22Rv1 (cell line): ENCODE data around the gene HPS5.

Experiments
- ZFX ChIP-seq: fragments of 450-650 bp; IDR thresholded peaks from 2 replicates; pipeline ENCODE4 v1.6.1; 2017; ENCODE audit warnings: antibody characterized with exemption, borderline replicate concordance
- TF ChIP-seq, protein P1 (sequence below): fragments of 450-650 bp; IDR thresholded peaks from 2 replicates; pipeline ENCODE4 v1.5.1; 2017; ENCODE audit warnings: mild to moderate bottlenecking

DNA sequence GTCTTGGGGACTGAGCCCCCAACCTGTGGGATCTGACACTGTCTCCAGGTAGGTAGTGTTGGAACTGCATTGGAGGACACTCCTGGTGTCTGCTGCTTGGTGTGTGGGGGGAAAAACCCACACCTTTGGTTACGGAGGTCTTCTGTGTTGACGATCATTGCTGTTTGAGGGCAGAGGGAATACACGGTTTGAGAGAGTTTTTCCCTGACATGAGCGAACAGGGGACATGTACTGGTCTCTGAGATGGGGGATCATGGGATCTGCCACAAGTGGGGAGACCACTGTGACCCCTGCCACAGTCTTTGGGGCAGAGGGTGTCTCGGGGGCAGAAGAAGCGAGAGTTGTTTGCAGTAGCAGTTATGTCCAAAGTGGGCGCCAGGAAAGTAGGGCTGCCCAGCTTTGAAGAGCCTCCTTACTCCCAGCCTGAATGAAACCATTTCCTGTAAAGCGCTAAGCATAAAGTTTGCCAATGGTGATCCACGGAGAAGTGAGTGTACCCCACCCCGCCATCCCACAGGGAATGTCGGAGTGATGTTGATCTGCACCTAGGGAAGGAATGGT, 68.1 kb downstream of the HPS5 start:
- TF ChIP-seq, protein P1, sequence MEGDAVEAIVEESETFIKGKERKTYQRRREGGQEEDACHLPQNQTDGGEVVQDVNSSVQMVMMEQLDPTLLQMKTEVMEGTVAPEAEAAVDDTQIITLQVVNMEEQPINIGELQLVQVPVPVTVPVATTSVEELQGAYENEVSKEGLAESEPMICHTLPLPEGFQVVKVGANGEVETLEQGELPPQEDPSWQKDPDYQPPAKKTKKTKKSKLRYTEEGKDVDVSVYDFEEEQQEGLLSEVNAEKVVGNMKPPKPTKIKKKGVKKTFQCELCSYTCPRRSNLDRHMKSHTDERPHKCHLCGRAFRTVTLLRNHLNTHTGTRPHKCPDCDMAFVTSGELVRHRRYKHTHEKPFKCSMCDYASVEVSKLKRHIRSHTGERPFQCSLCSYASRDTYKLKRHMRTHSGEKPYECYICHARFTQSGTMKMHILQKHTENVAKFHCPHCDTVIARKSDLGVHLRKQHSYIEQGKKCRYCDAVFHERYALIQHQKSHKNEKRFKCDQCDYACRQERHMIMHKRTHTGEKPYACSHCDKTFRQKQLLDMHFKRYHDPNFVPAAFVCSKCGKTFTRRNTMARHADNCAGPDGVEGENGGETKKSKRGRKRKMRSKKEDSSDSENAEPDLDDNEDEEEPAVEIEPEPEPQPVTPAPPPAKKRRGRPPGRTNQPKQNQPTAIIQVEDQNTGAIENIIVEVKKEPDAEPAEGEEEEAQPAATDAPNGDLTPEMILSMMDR, result no peak
- no peak for TF ChIP-seq ZFX
